RPMI8226 (cell line): Measurements from ENCODE around the gene CCDC93.

Source experiments
- DNase-seq: peaks from one replicate; pipeline ENCODE4 v3.0.0-alpha.2; 2015

CCDC93 gene

GRCh38 chr2:117985092-117985491 lies 28.8 kb downstream of the CCDC93 start:
- no peak for DNase-seq

DNA sequence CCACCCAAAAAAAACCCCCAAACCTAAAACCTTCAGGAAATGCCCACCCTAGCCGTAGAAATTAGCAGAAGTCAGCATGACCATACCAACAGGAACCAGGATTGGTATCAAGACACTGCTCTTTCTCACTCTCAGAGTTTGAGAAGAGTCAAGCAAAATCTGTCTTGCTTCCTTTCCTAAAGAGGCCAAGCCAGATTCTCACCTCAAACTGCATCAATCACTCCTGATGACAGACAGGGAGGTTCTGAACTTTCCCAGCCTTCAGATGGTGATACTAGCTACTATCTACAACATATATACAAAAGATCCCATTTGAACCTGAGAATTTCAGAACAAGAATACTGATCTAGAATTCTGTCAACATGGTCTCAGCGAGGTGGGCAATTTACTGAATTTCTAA lies 29.7 kb downstream of the CCDC93 start:
- DNase-seq: no peak

DNA sequence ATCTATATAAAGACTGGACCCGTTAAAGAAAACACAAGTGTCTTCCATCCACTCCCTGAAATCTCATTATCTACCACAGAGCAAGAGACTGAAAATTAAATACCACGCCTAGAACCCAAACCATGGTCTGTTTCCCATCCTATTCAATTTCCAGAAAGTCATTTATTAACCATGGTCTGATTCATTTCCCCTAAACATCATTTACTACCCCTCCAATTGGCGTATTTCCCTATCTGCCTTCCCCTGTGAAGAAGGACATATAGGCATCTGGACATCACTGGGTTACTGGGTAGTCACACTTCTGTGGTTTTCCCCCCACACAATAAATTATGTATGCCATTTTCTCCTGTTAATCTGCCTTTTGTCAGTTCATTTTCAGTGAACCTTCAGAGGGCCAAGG lies 30.8 kb downstream of the CCDC93 start:
- no peak for DNase-seq

- DNase-seq: no peak
These were observed 31.4 kb downstream of the CCDC93 start for GRCh38 chr2:117982376-117983033.

GRCh38 chr2:117981810-117982209 lies 32.1 kb downstream of the CCDC93 start:
- DNase-seq: no peak

DNA sequence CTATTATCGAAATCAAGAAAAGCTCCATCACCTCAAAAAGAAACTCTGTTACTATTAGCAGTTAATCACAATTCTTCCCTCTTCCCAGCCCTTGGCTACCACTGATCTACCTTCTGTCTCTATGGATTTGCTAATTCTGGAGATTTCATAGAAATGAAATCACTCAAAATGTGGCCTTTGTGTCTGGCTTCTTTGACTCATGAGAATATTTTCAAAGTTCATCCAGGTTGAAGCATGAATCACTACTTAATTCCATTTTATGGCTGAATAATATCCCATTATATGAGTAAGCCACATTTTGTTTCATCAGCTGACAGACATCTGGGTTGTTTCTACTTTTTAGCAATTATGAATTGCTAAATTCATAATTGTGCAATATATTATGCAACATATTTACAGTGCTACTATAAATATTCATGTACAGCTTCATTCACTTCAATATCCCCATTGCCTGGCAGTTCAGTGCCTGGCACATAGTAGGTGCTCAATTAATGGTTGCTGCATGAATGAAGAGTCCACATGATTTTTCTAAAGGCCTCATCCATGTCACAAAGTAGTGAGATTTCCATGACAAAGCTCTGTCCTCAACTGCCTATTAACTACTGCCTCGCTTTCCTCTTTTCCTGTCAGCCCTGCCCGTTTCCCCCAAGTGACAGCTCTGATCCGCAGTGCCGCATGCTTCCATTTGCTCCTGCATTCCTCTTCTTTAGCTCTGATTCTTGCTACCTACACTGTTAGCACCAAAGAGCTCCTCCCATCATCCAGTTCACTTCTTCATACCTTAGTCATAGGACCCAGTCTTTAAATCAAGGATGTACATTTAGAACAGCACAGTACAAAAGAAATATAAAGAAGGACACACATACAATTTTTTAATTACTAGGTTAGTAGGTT lies 32.8 kb downstream of the CCDC93 start:
- no peak for DNase-seq

DNA sequence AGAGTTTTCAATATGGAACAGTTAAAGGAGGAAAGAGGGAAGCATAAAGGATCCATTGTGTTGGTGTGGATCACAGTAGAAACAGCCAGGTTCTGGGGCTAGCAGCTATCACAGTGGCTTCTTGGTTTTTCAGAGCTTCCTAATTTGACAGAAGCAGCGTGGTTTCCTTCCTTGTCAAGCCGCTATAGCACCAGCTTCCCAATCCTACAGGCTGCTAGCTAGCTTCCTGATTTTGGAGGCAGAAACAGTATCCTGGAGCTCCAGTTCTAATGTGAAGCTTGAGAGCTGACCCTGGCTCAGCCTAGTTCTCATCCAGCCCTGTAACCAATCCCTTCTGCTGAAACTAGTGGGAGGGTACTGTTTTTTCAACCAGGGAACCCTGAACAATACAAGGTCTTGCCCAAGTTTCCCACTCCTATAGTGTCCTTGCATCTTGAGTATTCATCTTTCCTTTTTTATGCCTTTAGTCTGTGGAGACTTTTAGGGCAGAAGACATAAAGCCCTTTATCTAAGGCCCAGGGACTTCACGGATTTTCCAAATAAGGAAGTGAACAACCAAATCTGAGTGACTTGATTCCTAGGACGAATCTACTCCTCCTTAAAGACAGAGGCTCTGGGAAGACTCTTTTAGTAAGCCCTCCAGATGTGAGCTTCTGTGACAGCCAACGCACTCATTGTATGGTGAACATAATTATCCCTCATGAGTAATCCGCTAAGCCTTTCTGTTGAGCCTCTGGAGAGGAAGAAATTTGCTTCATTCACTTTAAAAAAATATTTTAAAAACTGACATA lies 33.8 kb downstream of the CCDC93 start:
- no peak for DNase-seq

GRCh38 chr2:117977696-117978095 lies 36.2 kb downstream of the CCDC93 start:
- DNase-seq: no peak

GRCh38 chr2:117976581-117976980 lies 37.3 kb downstream of the CCDC93 start:
- no peak for DNase-seq

GRCh38 chr2:117973498-117974082 lies 40.3 kb downstream of the CCDC93 start:
- no peak for DNase-seq

DNA sequence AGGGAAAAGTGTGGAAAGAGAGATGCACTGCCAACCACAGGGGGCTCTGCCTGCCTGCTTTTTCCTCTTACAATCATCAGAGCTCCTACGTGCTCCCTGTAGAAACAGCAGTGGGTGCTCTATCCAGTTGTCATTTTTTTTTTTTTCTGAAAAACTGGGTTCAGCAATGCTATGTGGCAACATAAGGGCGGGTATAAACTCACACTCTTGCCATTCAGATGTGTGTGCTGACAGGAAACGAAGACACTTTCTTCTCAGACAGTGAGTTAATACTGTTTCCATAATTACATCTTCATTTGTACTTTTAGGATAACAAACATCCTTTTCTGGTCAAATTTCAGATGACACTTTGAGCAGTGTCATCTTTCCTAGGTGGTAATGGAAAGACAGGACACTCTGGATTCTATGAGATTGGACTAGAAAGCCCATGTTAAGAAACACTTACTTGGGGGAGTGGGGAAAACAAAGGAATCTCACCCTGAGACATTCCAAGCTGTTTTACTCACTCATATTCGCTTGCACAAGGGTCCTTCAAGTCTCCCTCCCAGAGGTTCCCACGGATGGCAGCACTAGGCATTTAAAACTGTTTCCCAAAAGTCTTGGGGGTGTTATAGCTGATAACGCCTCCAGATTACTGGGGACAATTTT lies 41.3 kb downstream of the CCDC93 start:
- DNase-seq: no peak

- DNase-seq: no peak
These were observed 45.1 kb downstream of the CCDC93 start for GRCh38 chr2:117968722-117969121.

DNA sequence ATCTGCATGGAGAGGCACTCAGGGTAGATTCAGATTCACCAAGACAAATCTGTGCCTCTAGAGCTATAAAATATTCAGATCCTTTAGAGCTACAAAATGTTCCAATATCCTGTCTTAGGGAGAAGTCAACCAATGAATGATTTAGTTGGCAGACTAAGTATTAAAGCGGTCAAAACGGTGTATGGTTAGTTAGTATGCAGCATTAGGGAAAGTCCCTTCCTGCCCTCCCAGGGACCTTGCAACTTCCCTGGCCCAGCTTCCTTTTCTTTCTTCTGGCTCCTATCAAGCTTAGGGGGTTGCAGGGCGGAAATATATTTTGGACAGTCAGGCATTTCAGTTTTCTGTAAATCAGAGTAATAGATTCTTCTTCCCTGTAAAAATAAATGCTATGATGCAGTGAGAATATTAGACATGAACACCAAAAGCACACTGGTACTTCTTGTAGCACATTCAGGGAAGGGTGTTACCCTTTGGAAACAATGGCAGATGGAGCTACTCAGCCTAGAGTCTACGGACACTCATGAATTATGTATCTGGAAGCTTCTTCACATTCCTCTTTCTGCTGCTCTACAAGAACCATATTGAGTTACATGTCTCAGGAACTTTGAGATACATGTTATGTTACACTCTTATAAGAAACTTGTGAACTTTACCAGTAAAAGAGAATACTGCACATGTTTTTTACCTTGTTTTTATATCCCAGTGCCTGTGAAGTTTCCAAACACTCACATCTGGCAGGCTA lies 45.7 kb downstream of the CCDC93 start:
- no peak for DNase-seq

DNA sequence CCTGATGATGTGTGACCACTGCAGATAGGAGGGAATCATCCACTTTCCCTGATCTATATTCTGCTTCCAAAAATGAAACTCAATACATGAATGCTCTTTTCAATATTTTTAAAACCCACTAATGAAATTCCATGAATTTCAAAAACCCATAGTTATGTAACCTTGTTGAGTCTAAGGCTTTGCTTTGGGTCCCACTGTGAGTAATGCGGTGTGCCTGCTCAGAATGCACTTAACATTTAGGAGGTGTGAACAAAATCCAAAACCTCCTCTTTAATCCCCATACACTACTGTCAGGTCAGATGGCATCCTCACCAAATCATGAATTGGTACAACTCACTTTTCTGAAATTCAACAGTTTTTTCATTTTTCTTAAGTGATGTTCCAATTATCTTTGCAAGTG lies 50.4 kb downstream of the CCDC93 start:
- DNase-seq: no peak

DNA sequence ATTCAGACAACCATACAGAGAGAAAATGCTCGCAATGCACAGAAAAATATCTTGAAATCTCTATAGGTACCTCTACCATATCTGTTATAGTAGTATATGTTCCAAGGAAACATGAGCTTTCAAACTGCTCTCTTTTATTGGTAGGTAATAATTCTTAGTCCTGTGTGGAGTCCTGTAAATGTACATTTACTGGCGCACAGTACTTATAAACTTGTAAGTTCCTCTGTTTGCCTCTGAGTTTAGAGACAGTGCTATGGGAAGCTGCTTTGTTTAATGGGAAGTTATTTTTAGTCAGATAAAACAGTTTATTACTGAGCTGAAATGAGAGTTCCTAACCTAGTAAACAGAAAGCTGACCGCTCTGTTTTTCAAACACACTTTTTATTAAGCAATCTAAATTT lies 52.7 kb downstream of the CCDC93 start:
- no peak for DNase-seq

DNA sequence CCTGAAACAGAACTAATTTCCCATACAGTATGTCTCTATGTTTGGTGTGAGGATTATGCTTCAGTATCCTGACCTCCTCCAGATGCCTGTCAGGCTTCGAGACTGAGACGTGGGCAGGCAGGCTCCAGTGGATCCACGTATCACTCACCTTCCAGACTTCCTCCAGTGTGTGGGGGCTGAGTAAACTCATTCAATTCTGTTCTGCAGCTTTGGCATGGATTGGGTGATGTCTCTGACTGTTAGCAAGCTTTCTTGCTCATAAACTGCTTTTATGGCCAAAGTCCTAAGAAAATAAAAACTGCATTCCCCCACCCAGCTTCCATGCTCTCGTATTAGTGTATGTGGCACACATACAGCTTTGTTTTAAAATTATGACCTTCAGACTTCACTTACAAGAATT lies 53.6 kb downstream of the CCDC93 start:
- no peak for DNase-seq

- DNase-seq: no peak
These were observed 55.7 kb downstream of the CCDC93 start for GRCh38 chr2:117958186-117958585.

DNA sequence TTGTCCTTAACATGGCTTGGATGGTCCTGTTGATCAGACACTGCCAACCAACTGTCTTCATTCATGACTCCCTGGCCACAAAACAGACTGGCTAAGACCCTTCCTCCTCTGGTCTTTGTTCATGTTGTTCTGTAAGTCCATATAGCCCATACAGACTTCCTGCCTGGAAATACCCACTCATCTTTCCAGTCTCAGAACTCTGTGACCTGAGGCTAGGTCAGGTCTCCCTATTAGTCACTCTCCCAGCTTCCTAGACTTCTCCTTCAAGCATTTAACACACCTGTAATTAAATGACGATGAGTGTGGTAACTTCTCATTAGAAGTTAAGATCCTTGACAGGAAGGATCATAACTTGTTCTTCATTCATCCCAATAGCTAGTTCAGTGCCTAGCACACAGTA lies 56.3 kb downstream of the CCDC93 start:
- no peak for DNase-seq

DNA sequence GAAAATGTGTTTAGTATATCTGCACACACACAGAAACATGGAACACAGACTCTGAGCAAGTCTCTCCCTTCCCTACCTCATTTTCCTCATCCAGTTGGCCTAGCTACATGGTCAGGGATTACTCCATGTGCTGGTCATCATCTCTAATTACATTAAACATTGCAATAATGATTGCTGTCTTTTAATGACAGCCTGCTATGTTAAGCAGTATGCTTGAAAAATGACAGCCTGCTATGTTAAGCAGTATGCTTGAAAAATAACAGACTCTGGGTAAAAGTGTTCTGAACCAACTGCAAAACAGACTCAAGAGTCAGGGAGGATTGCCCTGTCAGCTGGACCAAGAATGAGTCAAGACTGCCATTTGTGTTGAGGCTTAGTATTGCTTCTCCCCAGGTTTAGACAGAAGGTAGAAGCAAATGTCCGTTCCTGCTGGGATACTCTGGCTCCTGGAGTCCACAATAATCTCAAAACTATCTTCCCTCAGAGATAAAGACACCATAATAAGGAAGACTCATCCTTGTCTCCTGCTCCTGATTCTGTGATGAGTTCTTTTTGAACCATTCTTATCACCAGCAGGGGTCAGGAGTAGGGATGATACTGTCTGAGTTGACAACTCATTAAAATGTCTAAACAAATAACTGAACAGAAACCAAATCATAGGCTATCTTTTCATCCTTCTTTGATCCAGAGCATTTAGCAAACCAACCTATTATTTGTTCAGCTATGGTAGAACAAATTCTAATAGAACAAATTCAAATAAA lies 57.7 kb downstream of the CCDC93 start:
- no peak for DNase-seq

- no peak for DNase-seq
These were observed 60.6 kb downstream of the CCDC93 start for GRCh38 chr2:117953231-117953630.

- DNase-seq: no peak
These were observed 61.2 kb downstream of the CCDC93 start for GRCh38 chr2:117952701-117953100.
